ENCODE data around the gene FAM193B. TPM values are rescaled to one million over a fixed set of nuclear protein-coding genes. Genes with fewer than 3 reads are reported as not detected.

Gene FAM193B
- polyA plus RNA-seq, 2 donors, result 42.2 to 141 TPM

- H3K36me3 ChIP-seq (ENCODE audit: control insufficient read depth in 2 of 2, insufficient read depth in 2 of 2, low read length in 1 of 2), result peaks cover 0 to under 1% of the 10 kb centered on the region in 2 donors
- WGBS, 2 donors, result 0 to 1% methylated on average over 63 to 73 of the region's 73 CpGs
- peak within 1 kb of the TSS; percentile 89 to 92 for H3K27ac ChIP-seq (ENCODE audit: low read depth in 2 of 2, low read length in 1 of 2)
These were observed 56.9 kb downstream of the FAM193B start, which contains the start of gene PDLIM7 for GRCh38 chr5:177497292-177498012. PDLIM7 (minus strand) TSS chr5:177497604; CDS start chr5:177496512, 1,092 bp downstream.

GRCh38 chr5:177496727-177497291 lies 57.6 kb downstream of the FAM193B start:
- WGBS, 2 donors, result 3 to 9% methylated on average over 12 to 29 of the region's 29 CpGs
- Histone ChIP-seq H3K9me3 (ENCODE audit: control insufficient read depth in 2 of 2, insufficient read depth in 1 of 2, low read depth in 1 of 2, low read length in 1 of 2) (no peaks in the 10 kb centered on the region), H3K27me3 (ENCODE audit: control insufficient read depth in 1 of 2, insufficient read depth in 2 of 2, low read length in 2 of 2) (no peaks in the 10 kb centered on the region), H3K36me3 (ENCODE audit: control insufficient read depth in 2 of 2, insufficient read depth in 2 of 2, low read length in 1 of 2) (peaks cover 0 to 7% of the 10 kb centered on the region in 2 donors), H3K4me3 (ENCODE audit: low read depth in 1 of 2, low read length in 2 of 2) (peak overlapping the region; percentile 53 to 64), H3K4me1 (ENCODE audit: control insufficient read depth in 2 of 2, insufficient read depth in 2 of 2, low read length in 1 of 2) (peaks cover 3 to 15% of the 10 kb centered on the region in 2 donors), H3K27ac (ENCODE audit: low read depth in 2 of 2, low read length in 1 of 2) (peak overlapping the region; percentile 89 to 92)

More at GRCh38 chr5:177497292-177498012, 56.9 kb downstream of the FAM193B start, which contains the start of gene PDLIM7:
- peaks cover 3 to 15% of the 10 kb centered on the region in 2 donors for H3K4me1 ChIP-seq (ENCODE audit: control insufficient read depth in 2 of 2, insufficient read depth in 2 of 2, low read length in 1 of 2)
- H3K27me3 ChIP-seq (ENCODE audit: control insufficient read depth in 1 of 2, insufficient read depth in 2 of 2, low read length in 2 of 2), result no peaks in the 10 kb centered on the region
- H3K9me3 ChIP-seq (ENCODE audit: control insufficient read depth in 2 of 2, insufficient read depth in 1 of 2, low read depth in 1 of 2, low read length in 1 of 2), result no peaks in the 10 kb centered on the region
- H3K4me3 ChIP-seq (ENCODE audit: low read depth in 1 of 2, low read length in 2 of 2), result peak within 1 kb of the TSS; percentile 53 to 64

GRCh38 chr5:177496070-177496726 lies 58.2 kb downstream of the FAM193B start:
- Histone ChIP-seq H3K9me3 (ENCODE audit: control insufficient read depth in 2 of 2, insufficient read depth in 1 of 2, low read depth in 1 of 2, low read length in 1 of 2) (no peaks in the 10 kb centered on the region), H3K4me1 (ENCODE audit: control insufficient read depth in 2 of 2, insufficient read depth in 2 of 2, low read length in 1 of 2) (peaks cover 3 to 15% of the 10 kb centered on the region in 2 donors), H3K36me3 (ENCODE audit: control insufficient read depth in 2 of 2, insufficient read depth in 2 of 2, low read length in 1 of 2) (peaks cover 0 to 11% of the 10 kb centered on the region in 2 donors), H3K27ac (ENCODE audit: low read depth in 2 of 2, low read length in 1 of 2) (peak overlapping the region; percentile 84 to 92), H3K4me3 (ENCODE audit: low read depth in 1 of 2, low read length in 2 of 2) (peak overlapping the region; percentile 53 to 64), H3K27me3 (ENCODE audit: control insufficient read depth in 1 of 2, insufficient read depth in 2 of 2, low read length in 2 of 2) (no peaks in the 10 kb centered on the region)
- WGBS, 2 donors, result 25 to 27% methylated on average over 12 of the region's 12 CpGs

- Histone ChIP-seq H3K4me3 (ENCODE audit: low read depth in 1 of 2, low read length in 2 of 2) (peak overlapping the region; percentile 53 to 64), H3K4me1 (ENCODE audit: control insufficient read depth in 2 of 2, insufficient read depth in 2 of 2, low read length in 1 of 2) (peaks cover 3 to 13% of the 10 kb centered on the region in 2 donors)
These were observed 58.9 kb downstream of the FAM193B start for GRCh38 chr5:177495243-177496060.

DNA sequence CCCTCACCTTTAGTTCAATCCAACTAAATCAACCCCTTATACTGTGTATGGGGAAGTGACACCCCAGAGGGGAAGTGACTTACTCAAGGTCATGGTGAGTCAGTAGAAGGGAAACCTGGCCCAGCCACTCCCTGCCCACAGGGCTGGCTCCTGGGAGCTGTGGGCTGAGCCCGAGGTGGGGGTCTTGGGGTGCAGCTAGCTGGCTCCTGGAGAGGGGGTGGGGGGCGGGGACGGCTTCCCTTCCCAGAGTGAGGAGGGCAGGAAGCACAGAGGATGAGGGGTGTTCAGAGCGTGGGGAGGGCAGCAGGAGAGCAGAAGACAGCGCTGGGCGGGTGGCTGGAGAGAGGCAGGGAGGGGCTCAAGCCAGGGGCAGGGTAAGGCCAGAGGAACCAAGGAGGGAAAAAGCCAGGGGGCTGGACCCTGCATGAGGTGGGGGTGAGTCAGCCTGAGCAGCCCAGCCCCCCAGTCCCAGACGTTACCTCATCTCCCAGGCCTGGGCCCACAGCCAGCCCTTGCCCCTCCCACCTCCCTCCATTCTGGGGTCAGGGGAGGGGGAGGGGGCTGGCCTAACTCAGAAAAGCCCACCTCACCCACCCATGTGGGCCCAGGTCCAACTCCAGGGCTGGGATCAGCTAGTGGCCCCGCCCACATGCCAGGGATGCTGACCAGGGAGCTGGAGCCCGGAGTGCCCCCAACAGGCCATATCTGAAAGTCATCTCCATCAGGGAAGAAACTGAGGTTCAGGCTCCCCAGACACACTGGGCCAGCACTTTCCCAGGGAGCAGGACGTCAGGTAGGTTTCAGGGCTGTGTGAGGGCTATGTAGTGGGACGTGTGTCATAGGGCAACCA lies 59.8 kb downstream of the FAM193B start:
- H3K27ac ChIP-seq (ENCODE audit: low read depth in 2 of 2, low read length in 1 of 2), result peak overlapping the region; percentile 70 to 84
- no peaks in the 10 kb centered on the region for H3K27me3 ChIP-seq (ENCODE audit: control insufficient read depth in 1 of 2, insufficient read depth in 2 of 2, low read length in 2 of 2)
- no peaks in the 10 kb centered on the region for H3K9me3 ChIP-seq (ENCODE audit: control insufficient read depth in 2 of 2, insufficient read depth in 1 of 2, low read depth in 1 of 2, low read length in 1 of 2)
- H3K36me3 ChIP-seq (ENCODE audit: control insufficient read depth in 2 of 2, insufficient read depth in 2 of 2, low read length in 1 of 2), result peaks cover 0 to 23% of the 10 kb centered on the region in 2 donors
- H3K4me1 ChIP-seq (ENCODE audit: control insufficient read depth in 2 of 2, insufficient read depth in 2 of 2, low read length in 1 of 2), result peaks cover 3 to 13% of the 10 kb centered on the region in 2 donors
- no peak overlapping the region for H3K4me3 ChIP-seq (ENCODE audit: low read depth in 1 of 2, low read length in 2 of 2)
- 44 to 49% methylated on average over 11 of the region's 11 CpGs for WGBS, 2 donors

More at GRCh38 chr5:177495243-177496060, 58.9 kb downstream of the FAM193B start:
- Histone ChIP-seq H3K27ac (ENCODE audit: low read depth in 2 of 2, low read length in 1 of 2) (peak overlapping the region; percentile 84 to 92), H3K27me3 (ENCODE audit: control insufficient read depth in 1 of 2, insufficient read depth in 2 of 2, low read length in 2 of 2) (no peaks in the 10 kb centered on the region), H3K9me3 (ENCODE audit: control insufficient read depth in 2 of 2, insufficient read depth in 1 of 2, low read depth in 1 of 2, low read length in 1 of 2) (no peaks in the 10 kb centered on the region), H3K36me3 (ENCODE audit: control insufficient read depth in 2 of 2, insufficient read depth in 2 of 2, low read length in 1 of 2) (peaks cover 0 to 16% of the 10 kb centered on the region in 2 donors)
- WGBS, 2 donors, result 62 to 63% methylated on average over 14 of the region's 14 CpGs

DNA sequence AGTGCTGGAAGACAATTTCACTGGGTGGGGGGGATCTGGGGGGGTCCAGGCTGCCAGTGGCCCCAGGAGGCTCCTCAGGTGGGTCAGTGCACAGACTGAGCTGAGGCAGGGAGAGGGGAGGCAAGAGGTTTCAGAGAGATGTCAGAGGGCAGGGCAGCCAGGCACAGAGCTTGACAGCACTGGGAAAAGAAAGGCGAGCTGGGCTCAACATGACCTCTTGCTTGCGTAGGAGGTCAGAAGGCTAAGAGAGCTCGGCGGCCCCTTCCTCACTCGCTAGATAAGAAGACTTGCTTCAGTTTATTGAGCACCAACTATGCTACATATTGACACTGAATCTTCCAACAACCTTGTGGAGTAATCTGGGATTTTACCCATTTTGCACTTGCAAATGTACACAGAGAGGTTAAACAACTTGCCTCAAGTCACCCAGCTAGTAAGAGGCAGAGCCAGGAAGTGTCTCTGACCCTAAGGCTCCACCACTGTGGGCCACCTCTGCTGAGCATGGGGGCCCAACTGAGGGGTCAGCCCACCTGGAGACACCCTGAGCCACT lies 60.5 kb downstream of the FAM193B start:
- Histone ChIP-seq H3K4me3 (ENCODE audit: low read depth in 1 of 2, low read length in 2 of 2) (no peak overlapping the region), H3K4me1 (ENCODE audit: control insufficient read depth in 2 of 2, insufficient read depth in 2 of 2, low read length in 1 of 2) (peaks cover 3 to 13% of the 10 kb centered on the region in 2 donors), H3K27ac (ENCODE audit: low read depth in 2 of 2, low read length in 1 of 2) (peak overlapping the region; percentile 70 to 84), H3K27me3 (ENCODE audit: control insufficient read depth in 1 of 2, insufficient read depth in 2 of 2, low read length in 2 of 2) (no peaks in the 10 kb centered on the region), H3K36me3 (ENCODE audit: control insufficient read depth in 2 of 2, insufficient read depth in 2 of 2, low read length in 1 of 2) (peaks cover 0 to 24% of the 10 kb centered on the region in 2 donors), H3K9me3 (ENCODE audit: control insufficient read depth in 2 of 2, insufficient read depth in 1 of 2, low read depth in 1 of 2, low read length in 1 of 2) (no peaks in the 10 kb centered on the region)
- 75 to 81% methylated on average over 5 of the region's 5 CpGs for WGBS, 2 donors

DNA sequence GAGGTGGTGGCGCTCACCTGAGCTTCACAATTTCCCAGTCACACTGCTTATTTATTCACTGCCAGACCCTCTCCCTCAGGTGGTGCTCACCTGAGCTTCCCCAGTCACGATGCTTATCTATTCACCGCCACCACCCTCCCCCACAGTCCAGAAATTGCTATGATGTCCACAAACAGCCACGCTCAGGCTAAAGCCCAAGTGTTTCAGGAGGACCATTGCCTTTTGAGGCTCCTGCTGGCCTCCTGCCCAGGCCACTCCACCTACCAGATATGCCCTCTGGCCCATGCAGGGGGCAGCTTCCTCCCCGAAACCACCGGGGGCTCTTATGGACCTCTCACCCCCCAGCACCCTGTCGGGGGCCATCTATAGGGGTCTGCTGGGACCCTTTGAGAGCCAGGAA lies 61.5 kb downstream of the FAM193B start:
- Histone ChIP-seq H3K9me3 (ENCODE audit: control insufficient read depth in 2 of 2, insufficient read depth in 1 of 2, low read depth in 1 of 2, low read length in 1 of 2) (no peaks in the 10 kb centered on the region), H3K36me3 (ENCODE audit: control insufficient read depth in 2 of 2, insufficient read depth in 2 of 2, low read length in 1 of 2) (peaks cover 0 to 29% of the 10 kb centered on the region in 2 donors), H3K4me1 (ENCODE audit: control insufficient read depth in 2 of 2, insufficient read depth in 2 of 2, low read length in 1 of 2) (peaks cover 3 to 9% of the 10 kb centered on the region in 2 donors), H3K27me3 (ENCODE audit: control insufficient read depth in 1 of 2, insufficient read depth in 2 of 2, low read length in 2 of 2) (no peaks in the 10 kb centered on the region), H3K4me3 (ENCODE audit: low read depth in 1 of 2, low read length in 2 of 2) (no peak overlapping the region), H3K27ac (ENCODE audit: low read depth in 2 of 2, low read length in 1 of 2) (peak overlapping the region; percentile 70 to 84)
- WGBS, 2 donors, result 76 to 79% methylated on average over 7 of the region's 7 CpGs

- peak overlapping the region in 1 of 2 donors; percentile 84 for H3K27ac ChIP-seq (ENCODE audit: low read depth in 2 of 2, low read length in 1 of 2)
- H3K9me3 ChIP-seq (ENCODE audit: control insufficient read depth in 2 of 2, insufficient read depth in 1 of 2, low read depth in 1 of 2, low read length in 1 of 2), result no peaks in the 10 kb centered on the region
- H3K27me3 ChIP-seq (ENCODE audit: control insufficient read depth in 1 of 2, insufficient read depth in 2 of 2, low read length in 2 of 2), result no peaks in the 10 kb centered on the region
- H3K36me3 ChIP-seq (ENCODE audit: control insufficient read depth in 2 of 2, insufficient read depth in 2 of 2, low read length in 1 of 2), result peaks cover 3 to 36% of the 10 kb centered on the region in 2 donors
- H3K4me1 ChIP-seq (ENCODE audit: control insufficient read depth in 2 of 2, insufficient read depth in 2 of 2, low read length in 1 of 2), result peaks cover 3 to 9% of the 10 kb centered on the region in 2 donors
- WGBS, 2 donors, result 85 to 88% methylated on average over 51 to 54 of the region's 54 CpGs
- no peak overlapping the region for H3K4me3 ChIP-seq (ENCODE audit: low read depth in 1 of 2, low read length in 2 of 2)
These were observed 62.2 kb downstream of the FAM193B start for GRCh38 chr5:177491983-177492746.
